Gastroesophageal sphincter (tissue), 4 donors: ENCODE measurements around the gene COG1. TPM values are rescaled to one million over a fixed set of nuclear protein-coding genes. Genes with fewer than 3 reads are reported as not detected.
"Not testable (repeated sequence)": the region's sequence is repeated elsewhere in the genome, so short reads cannot be mapped to it uniquely, and the experiment has no call there.

ENCODE experiments used
- ATAC-seq: fragments of 150-250 bp; one replicate; pipeline ENCODE4 v1.9.1; 2016; ENCODE audit warnings: mild to moderate bottlenecking, moderate library complexity
- H3K27ac ChIP-seq, 4 donors: fragments of 200-600 bp; sonication (generic) in 3 of 4; 1 replicate in 3 of 4; 2 replicates in 1 of 4; pipeline ENCODE4 v1.5.1; 2016 to 2019
- H3K27me3 ChIP-seq: fragments of 200-600 bp; sonication (generic); one replicate; pipeline ENCODE4 v1.5.1; 2019
- H3K36me3 ChIP-seq, 2 donors: fragments of 200-600 bp; sonication (generic); one replicate each; pipeline ENCODE4 v1.5.1; 2019; ENCODE audit warnings: control low read depth in 1 of 2
- H3K4me1 ChIP-seq, 3 donors: fragments of 200-600 bp; sonication (generic); 1 replicate in 2 of 3; 2 replicates in 1 of 3; pipeline ENCODE4 v1.5.1; 2016 to 2019; ENCODE audit warnings: control low read depth in 2 of 3
- H3K4me3 ChIP-seq, 2 donors: fragments of 200-600 bp; sonication (generic); one replicate each; pipeline ENCODE4 v1.5.1; 2019; ENCODE audit warnings: mild to moderate bottlenecking in 1 of 2, moderate library complexity in 1 of 2
- H3K9me3 ChIP-seq, 3 donors: fragments of 200-600 bp; sonication (generic); one replicate each; pipeline ENCODE4 v1.5.1; 2017 to 2019; ENCODE audit warnings: control low read depth in 2 of 3
- EP300 ChIP-seq: sonication (generic); formaldehyde crosslinking; IDR thresholded peaks from one replicate; pipeline ENCODE4 v1.6.1; 2017; ENCODE audit warnings: antibody characterized with exemption, mild to moderate bottlenecking
- POLR2A ChIP-seq, 2 donors: fragments of 450-650 bp; IDR thresholded peaks; one replicate each; pipeline ENCODE4 v1.6.1; 2017; ENCODE audit warnings: antibody characterized with exemption in 2 of 2, mild to moderate bottlenecking in 2 of 2, moderate library complexity in 1 of 2
- POLR2AphosphoS5 ChIP-seq: sonication (generic); formaldehyde crosslinking; IDR thresholded peaks from one replicate; pipeline ENCODE4 v1.6.1; 2017; ENCODE audit warnings: antibody characterized with exemption
- WGBS, 2 donors: methylation state at CpG; one replicate each; pipeline ENCODE4 v1.1.5; 2018; ENCODE audit warnings: low coverage in 1 of 2; 5-methylcytosine and 5-hydroxymethylcytosine counted together
- total RNA-seq, 4 donors: library from RNA; depleted of rRNA; stranded (reverse); fragments of >200 nt; gene quantifications; one replicate each; pipeline ENCODE4 v1.1.0, GENCODE V29; 2016
- TF ChIP-seq, protein P1 (sequence below), 4 experiments: fragments of 200-600 bp in 2 of 4; fragments of 450-650 bp in 2 of 4; sonication (generic) in 1 of 4; IDR thresholded peaks; one replicate each; pipeline ENCODE4 v1.5.1; 2017 to 2019; ENCODE audit warnings: antibody characterized with exemption in 4 of 4, mild to moderate bottlenecking in 2 of 4, moderate library complexity in 2 of 4

COG1 gene, protein sequence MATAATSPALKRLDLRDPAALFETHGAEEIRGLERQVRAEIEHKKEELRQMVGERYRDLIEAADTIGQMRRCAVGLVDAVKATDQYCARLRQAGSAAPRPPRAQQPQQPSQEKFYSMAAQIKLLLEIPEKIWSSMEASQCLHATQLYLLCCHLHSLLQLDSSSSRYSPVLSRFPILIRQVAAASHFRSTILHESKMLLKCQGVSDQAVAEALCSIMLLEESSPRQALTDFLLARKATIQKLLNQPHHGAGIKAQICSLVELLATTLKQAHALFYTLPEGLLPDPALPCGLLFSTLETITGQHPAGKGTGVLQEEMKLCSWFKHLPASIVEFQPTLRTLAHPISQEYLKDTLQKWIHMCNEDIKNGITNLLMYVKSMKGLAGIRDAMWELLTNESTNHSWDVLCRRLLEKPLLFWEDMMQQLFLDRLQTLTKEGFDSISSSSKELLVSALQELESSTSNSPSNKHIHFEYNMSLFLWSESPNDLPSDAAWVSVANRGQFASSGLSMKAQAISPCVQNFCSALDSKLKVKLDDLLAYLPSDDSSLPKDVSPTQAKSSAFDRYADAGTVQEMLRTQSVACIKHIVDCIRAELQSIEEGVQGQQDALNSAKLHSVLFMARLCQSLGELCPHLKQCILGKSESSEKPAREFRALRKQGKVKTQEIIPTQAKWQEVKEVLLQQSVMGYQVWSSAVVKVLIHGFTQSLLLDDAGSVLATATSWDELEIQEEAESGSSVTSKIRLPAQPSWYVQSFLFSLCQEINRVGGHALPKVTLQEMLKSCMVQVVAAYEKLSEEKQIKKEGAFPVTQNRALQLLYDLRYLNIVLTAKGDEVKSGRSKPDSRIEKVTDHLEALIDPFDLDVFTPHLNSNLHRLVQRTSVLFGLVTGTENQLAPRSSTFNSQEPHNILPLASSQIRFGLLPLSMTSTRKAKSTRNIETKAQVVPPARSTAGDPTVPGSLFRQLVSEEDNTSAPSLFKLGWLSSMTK
- 10 to 100 TPM; 16.2 to 33.0 (median 27.3) TPM for total RNA-seq

DNA sequence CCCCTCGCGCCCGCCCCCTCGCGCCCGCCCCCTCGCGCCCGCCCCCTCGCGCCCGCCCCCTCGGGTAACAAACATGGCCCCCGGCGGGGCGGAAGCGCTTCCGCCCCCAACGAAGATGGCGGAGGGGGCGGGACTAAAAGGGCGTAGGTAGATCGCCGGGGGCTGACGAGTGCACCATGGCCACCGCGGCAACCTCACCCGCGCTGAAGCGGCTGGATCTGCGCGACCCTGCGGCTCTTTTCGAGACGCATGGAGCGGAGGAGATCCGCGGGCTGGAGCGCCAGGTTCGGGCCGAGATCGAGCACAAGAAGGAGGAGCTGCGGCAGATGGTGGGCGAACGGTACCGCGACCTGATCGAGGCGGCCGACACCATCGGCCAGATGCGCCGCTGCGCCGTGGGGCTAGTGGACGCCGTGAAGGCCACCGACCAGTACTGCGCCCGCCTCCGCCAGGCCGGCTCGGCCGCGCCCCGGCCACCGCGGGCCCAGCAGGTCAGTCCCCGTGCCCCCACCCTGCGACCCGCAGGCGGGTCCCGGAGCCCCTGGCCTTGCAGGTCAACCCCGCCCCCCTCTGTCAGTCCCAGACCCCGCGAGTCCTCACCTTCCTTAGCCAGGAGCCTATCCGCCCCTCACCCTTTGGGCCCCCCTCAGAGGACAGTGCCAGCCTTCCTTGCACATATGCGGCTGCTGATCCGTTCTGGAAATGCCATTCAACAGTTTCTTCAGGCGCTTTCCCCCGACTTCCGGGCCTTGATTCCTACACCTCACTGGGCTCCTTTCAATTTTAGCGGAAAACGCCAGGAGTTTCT, at the start of gene COG1:
Gene COG1 (plus strand): TSS at position 162 of the 808 bp plus-strand sequence. CDS start 15 bp downstream, at position 177.
- peak within 1 kb of the TSS; percentile 67 to 91 (median 88) for H3K27ac ChIP-seq
- 0% methylated on average over 9 of the region's 84 CpGs; no CpG with 5 or more reads in 1 of the 2 donors for WGBS, 2 donors
- H3K36me3 ChIP-seq: peaks cover 0 to 20% of the 10 kb centered on the region in 2 donors
- ATAC-seq: peak; percentile 94
- H3K9me3 ChIP-seq: no peaks in the 10 kb centered on the region
- no peaks in the 10 kb centered on the region for H3K27me3 ChIP-seq
- peak within 1 kb of the TSS; percentile 96 to 98 for H3K4me3 ChIP-seq
- peaks cover 0 to 39% (median 5%) of the 10 kb centered on the region in 3 donors for H3K4me1 ChIP-seq
- TF ChIP-seq POLR2AphosphoS5 (peak; percentile 53), POLR2A (IDR thresholded peaks at IDR 0.05) (no peak), EP300 (no peak)
- TF ChIP-seq, protein P1, sequence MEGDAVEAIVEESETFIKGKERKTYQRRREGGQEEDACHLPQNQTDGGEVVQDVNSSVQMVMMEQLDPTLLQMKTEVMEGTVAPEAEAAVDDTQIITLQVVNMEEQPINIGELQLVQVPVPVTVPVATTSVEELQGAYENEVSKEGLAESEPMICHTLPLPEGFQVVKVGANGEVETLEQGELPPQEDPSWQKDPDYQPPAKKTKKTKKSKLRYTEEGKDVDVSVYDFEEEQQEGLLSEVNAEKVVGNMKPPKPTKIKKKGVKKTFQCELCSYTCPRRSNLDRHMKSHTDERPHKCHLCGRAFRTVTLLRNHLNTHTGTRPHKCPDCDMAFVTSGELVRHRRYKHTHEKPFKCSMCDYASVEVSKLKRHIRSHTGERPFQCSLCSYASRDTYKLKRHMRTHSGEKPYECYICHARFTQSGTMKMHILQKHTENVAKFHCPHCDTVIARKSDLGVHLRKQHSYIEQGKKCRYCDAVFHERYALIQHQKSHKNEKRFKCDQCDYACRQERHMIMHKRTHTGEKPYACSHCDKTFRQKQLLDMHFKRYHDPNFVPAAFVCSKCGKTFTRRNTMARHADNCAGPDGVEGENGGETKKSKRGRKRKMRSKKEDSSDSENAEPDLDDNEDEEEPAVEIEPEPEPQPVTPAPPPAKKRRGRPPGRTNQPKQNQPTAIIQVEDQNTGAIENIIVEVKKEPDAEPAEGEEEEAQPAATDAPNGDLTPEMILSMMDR (IDR thresholded peaks at IDR 0.05): no peak

DNA sequence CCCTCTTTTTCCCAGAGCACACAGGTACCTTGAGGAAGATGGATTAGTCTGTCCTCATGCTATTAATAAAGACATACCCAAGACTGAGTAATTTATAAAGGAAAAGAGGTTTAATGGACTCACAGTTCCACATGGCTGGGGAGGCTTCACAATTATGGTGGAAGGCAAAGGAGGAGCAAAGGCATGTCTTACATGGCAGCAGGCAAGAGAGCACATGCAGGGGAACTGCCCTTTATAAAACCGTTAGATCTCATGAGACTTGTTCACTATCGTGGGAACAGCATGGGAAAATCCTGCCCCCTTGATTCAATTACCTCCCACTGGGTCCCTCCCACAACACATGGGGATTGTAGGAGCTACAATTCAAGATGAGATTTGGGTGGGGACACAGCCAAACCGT, 48.6 kb upstream of the COG1 start:
- H3K27me3 ChIP-seq: peaks cover 45% of the 10 kb centered on the region
- not testable (repeated sequence) for H3K27ac ChIP-seq, H3K4me1 ChIP-seq, H3K4me3 ChIP-seq, ATAC-seq, H3K36me3 ChIP-seq, H3K9me3 ChIP-seq
- 81 to 95% methylated on average over 3 of the region's 3 CpGs for WGBS, 2 donors

DNA sequence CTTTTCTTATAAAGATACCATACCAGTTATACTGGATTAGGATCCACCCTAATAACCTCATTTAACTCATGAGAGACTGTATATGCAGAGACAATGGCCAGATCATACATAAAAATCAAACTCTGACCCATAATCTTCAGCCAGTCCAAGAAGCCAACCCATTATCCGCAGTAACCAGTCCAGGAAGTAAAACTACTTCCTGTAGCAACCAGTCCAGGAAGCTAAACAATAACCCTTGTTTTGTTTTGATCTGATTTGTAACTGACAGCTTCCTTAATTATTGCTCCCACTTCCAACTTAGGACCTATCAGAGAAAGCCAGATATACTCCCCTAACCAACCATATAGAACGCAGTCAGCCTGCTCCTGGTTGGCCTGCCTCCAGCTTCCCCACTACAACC, 47.2 kb upstream of the COG1 start:
- ATAC-seq: no peak
- Histone ChIP-seq H3K27ac (no peak overlapping the region), H3K27me3 (peaks cover 58% of the 10 kb centered on the region), H3K4me1 (no peaks in the 10 kb centered on the region), H3K9me3 (peaks cover 0 to 13% (median 0%) of the 10 kb centered on the region in 3 donors), H3K4me3 (no peak overlapping the region), H3K36me3 (no peaks in the 10 kb centered on the region)
- TF ChIP-seq POLR2AphosphoS5 (no peak), EP300 (no peak), POLR2A (IDR thresholded peaks at IDR 0.05) (no peak)
- TF ChIP-seq, protein P1 (IDR thresholded peaks at IDR 0.05): no peak
- 86 to 94% methylated on average over 2 of the region's 2 CpGs for WGBS, 2 donors

DNA sequence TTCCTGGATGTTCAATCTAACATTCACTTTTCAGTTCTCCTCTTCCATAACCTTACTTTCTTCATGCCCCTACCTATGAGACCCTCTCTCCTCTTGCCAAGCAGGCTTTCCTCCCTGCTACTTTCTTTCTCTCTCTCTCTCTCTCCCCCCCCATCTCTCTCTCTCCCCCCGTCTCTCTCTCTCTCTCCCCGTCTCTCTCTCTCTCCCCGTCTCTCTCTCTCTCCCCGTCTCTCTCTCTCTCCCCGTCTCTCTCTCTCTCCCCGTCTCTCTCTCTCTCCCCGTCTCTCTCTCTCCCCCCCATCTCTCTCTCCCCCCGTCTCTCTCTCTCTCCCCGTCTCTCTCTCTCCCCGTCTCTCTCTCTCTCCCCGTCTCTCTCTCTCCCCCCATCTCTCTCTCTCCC, 45.1 kb upstream of the COG1 start:
- not testable (repeated sequence) for ATAC-seq
- whole genome bisulfite sequencing, 2 donors: 40 to 53% methylated on average over 3 of the region's 11 CpGs

DNA sequence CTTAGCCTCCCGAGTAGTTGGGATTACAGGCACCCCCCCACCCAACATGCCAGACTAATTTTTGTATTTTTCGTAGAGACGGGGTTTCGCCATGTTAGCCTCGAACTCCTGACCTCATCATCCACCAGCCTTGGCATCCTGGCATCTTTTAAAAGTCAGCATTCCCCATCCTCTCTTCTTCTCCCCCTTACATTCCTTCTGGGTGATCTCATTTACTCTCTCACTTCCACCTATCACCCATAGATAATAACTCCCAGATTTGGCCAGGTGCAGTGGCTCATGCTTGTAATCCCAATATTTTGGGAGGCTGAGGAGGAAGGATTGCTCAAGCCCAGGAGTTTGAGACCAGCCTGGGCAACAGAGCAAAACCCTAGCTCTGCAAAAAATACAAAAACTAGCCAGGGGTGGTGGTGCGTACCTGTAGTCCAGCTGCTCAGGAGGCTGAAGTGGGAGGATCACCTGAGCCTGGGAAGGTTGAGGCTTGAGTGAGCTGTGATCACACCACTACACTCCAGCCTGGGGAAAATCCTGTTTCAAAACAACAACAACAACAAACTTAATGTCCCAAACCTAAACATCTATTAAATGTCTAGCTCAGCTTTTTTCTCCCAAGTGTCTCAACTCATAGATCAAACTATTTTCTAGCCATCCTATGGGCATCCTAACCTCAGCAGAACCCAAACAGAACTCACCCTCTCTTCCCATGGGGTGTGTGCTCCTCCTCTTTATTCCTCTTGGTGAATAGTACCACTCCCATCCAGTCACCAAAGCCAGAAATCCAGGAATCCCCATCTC, 44.1 kb upstream of the COG1 start:
- Histone ChIP-seq H3K36me3 (no peaks in the 10 kb centered on the region), H3K9me3 (peaks cover 0 to 13% (median 0%) of the 10 kb centered on the region in 3 donors), H3K4me1 (no peaks in the 10 kb centered on the region), H3K27me3 (peaks cover 62% of the 10 kb centered on the region), H3K27ac (no peak overlapping the region), H3K4me3 (no peak overlapping the region)
- 76 to 80% methylated on average over 2 to 6 of the region's 6 CpGs for WGBS, 2 donors
- no peak for TF ChIP-seq POLR2A (IDR thresholded peaks at IDR 0.05)
- TF ChIP-seq EP300: no peak
- TF ChIP-seq, protein P1 (IDR thresholded peaks at IDR 0.05): no peak
- no peak for TF ChIP-seq POLR2AphosphoS5
- ATAC-seq: no peak

More for the DNA sequence above, 45.1 kb upstream of the COG1 start:
- not testable (repeated sequence) for H3K4me1 ChIP-seq, H3K27ac ChIP-seq, H3K4me3 ChIP-seq, H3K36me3 ChIP-seq
- Histone ChIP-seq H3K27me3 (peaks cover 60% of the 10 kb centered on the region), H3K9me3 (peaks cover 0 to 13% (median 0%) of the 10 kb centered on the region in 3 donors)

DNA sequence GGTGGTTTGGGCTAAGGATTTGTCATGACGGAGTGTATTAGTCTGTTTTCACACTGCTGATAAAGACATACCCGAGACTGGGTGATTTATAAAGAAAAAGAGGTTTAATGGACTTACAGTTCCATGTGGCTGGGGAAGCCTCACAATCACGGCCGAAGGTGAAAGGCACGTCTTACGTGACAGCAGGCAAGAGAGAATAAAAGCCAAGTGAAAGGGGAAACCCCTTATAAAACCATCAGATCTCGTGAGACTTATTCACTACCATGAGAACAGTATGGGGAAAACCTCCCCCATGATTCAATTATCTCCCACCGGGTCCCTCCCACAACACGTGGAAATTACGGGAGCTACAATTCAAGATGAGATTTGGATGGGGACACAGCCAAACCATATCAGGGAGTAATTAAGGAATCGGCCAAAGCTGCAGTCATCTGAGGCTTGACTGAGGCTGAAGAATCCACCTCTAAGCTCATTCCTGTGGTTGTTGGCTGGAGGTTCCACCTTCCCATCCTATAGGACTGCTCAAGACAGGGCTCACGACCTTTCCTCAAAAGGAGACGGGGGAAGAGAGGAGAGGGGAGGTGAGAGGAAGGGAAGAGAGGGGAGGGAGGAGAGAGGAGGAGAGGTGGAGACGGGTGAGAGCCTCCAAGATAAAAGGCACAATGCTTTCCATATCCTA, 42.1 kb upstream of the COG1 start:
- 32 to 64% methylated on average over 12 to 14 of the region's 14 CpGs for WGBS, 2 donors
- ATAC-seq, H3K4me1 ChIP-seq, H3K36me3 ChIP-seq, H3K4me3 ChIP-seq, H3K27ac ChIP-seq: not testable (repeated sequence)
- Histone ChIP-seq H3K9me3 (peaks cover 0 to 13% (median 0%) of the 10 kb centered on the region in 3 donors), H3K27me3 (peaks cover 52% of the 10 kb centered on the region)
